ENCODE measurements around the gene POFUT1. TPM values are rescaled to one million over a fixed set of nuclear protein-coding genes. Genes with fewer than 3 reads are reported as not detected.

POFUT1 gene
- polyA plus RNA-seq, 1 of the 3 experiments (the other 2 are of a cell fraction) = 35.6 TPM

DNA sequence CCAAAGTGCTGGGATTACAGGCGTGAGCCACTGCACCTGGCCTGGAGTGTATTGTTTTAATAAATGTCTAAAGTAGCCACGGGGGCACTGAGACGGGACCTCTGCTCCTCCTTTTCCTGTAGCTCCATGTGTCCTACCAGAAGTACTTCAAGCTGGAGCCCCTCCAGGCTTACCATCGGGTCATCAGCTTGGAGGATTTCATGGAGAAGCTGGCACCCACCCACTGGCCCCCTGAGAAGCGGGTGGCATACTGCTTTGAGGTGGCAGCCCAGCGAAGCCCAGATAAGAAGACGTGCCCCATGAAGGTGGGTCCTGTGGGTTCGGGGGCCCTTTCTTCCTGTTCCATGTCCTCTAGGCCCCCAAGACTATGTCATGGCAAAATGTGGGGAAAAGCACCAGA lies 7.5 kb downstream of the POFUT1 start (continued):
- TF ChIP-seq TEAD4 (IDR thresholded peaks at IDR 0.05; ENCODE audit: borderline replicate concordance, insufficient read depth) = no peak
- TF ChIP-seq RCOR1 (IDR thresholded peaks at IDR 0.05; ENCODE audit: low read length) = no peak
- TF ChIP-seq NRF1 (IDR thresholded peaks at IDR 0.05; ENCODE audit: low read depth, low read length) = no peak

DNA sequence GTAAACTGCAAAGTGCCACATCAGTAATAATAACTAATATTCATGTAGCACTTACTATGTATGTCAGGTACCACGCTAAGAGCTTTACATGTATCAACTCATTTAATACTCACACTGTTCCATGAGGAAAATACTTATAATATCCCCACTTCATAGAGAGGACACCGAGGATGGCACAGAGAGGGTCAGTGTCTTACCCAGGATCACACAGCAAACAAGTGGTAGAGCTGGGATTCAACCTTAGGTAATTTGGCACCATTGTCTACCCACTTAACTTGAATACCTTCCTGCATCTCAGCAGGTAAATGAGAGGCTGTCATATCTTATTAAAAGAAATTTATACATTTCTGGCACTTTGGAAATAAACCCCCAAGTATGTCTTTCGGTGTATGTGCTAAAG lies 8.0 kb downstream of the POFUT1 start:
- DNase-seq = no peak
- no peaks in the 10 kb centered on the region for H3K9me3 ChIP-seq
- no peaks in the 10 kb centered on the region for H4K20me1 ChIP-seq (ENCODE audit: insufficient read depth)
- H3K27me3 ChIP-seq (ENCODE audit: insufficient read depth) = no peaks in the 10 kb centered on the region
- POLR2A ChIA-PET = no interaction called here
- no peaks in the 10 kb centered on the region for H3K9me2 ChIP-seq
- no peak overlapping the region for H3K9ac ChIP-seq
- H3K4me3 ChIP-seq (ENCODE audit: low read depth in 2 of 2, low read length in 1 of 2) = no peak overlapping the region
- CTCF ChIA-PET = interaction anchor here (0.6 kb wide), 1 partner anchor 241 kb away, joined by 3 read pairs; no protein-coding TSS in a partner anchor
- no peaks in the 10 kb centered on the region for H3K4me1 ChIP-seq (ENCODE audit: control insufficient read depth in 1 of 2, insufficient read depth in 2 of 2, low read depth in 1 of 2, low read length in 1 of 2)
- WGBS (ENCODE audit: low lambda C conversion rate) = 91% methylated on average over 3 of the region's 3 CpGs
- peaks cover 19% of the 10 kb centered on the region for H3K79me2 ChIP-seq (ENCODE audit: insufficient read depth)
- peaks cover 19 to 36% of the 10 kb centered on the region in 2 experiments for H3K36me3 ChIP-seq (replicated peaks in 1 of 2; ENCODE audit: control insufficient read depth in 1 of 2, insufficient read depth in 2 of 2, low read length in 1 of 2)
- no peak overlapping the region for H3K4me2 ChIP-seq
- no peak overlapping the region for H3K27ac ChIP-seq (ENCODE audit: low read depth in 2 of 2, low read length in 1 of 2)
- H3F3A ChIP-seq (replicated peaks; ENCODE audit: insufficient read depth) = peaks cover 3% of the 10 kb centered on the region
- no peak for TF ChIP-seq RAD21 (IDR thresholded peaks at IDR 0.05; ENCODE audit: low read length)
- no peak for TF ChIP-seq FOXM1 (IDR thresholded peaks at IDR 0.05; ENCODE audit: low read depth)
- no peak for TF ChIP-seq POLR2AphosphoS5 (IDR thresholded peaks at IDR 0.05; ENCODE audit: low read depth, low read length)
- TF ChIP-seq MEF2A (IDR thresholded peaks at IDR 0.05; ENCODE audit: borderline replicate concordance, low read depth) = no peak
- TF ChIP-seq IRF3 (IDR thresholded peaks at IDR 0.05; ENCODE audit: low read depth, low read length) = no peak
- TF ChIP-seq NRF1 (IDR thresholded peaks at IDR 0.05; ENCODE audit: low read depth, low read length) = no peak
- TF ChIP-seq RFX5 (IDR thresholded peaks at IDR 0.05; ENCODE audit: low read length) = no peak
- no peak for TF ChIP-seq TCF12 (IDR thresholded peaks at IDR 0.05)
- TF ChIP-seq RXRA (IDR thresholded peaks at IDR 0.05; ENCODE audit: borderline replicate concordance, low read depth) = no peak
- TF ChIP-seq NFIC (IDR thresholded peaks at IDR 0.05; ENCODE audit: borderline replicate concordance) = no peak
- no peak for TF ChIP-seq MXI1 (IDR thresholded peaks at IDR 0.05; ENCODE audit: low read depth, low read length)
- TF ChIP-seq GABPA (IDR thresholded peaks at IDR 0.05; ENCODE audit: low read depth) = no peak
- no peak for TF ChIP-seq FOXJ3 (CRISPR knock-in tag; IDR thresholded peaks at IDR 0.05)
- TF ChIP-seq JUND (IDR thresholded peaks at IDR 0.05) = no peak
- TF ChIP-seq ELF1 (IDR thresholded peaks at IDR 0.05) = no peak
- no peak for TF ChIP-seq YY1 (IDR thresholded peaks at IDR 0.05; ENCODE audit: low read depth)
- no peak for TF ChIP-seq FOSL2 (IDR thresholded peaks at IDR 0.05; ENCODE audit: borderline replicate concordance, low read depth)
- TF ChIP-seq ZBTB33 (IDR thresholded peaks at IDR 0.05; ENCODE audit: borderline replicate concordance, low read depth) = no peak
- TF ChIP-seq, protein P1, sequence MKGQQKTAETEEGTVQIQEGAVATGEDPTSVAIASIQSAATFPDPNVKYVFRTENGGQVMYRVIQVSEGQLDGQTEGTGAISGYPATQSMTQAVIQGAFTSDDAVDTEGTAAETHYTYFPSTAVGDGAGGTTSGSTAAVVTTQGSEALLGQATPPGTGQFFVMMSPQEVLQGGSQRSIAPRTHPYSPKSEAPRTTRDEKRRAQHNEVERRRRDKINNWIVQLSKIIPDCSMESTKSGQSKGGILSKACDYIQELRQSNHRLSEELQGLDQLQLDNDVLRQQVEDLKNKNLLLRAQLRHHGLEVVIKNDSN (IDR thresholded peaks at IDR 0.05; ENCODE audit: borderline replicate concordance, low read depth) = no peak
- TF ChIP-seq EZH2phosphoT487 (IDR thresholded peaks at IDR 0.05; ENCODE audit: borderline replicate concordance, low read depth) = no peak
- H2AFZ ChIP-seq (ENCODE audit: low read depth) = no peak overlapping the region

Measured in SK-N-SH (cell line).